ENCODE data around the gene WDR81.
"Not testable (repeated sequence)": the region's sequence is repeated elsewhere in the genome, so short reads cannot be mapped to it uniquely, and the experiment has no call there.

- TF ChIP-seq, protein P1, sequence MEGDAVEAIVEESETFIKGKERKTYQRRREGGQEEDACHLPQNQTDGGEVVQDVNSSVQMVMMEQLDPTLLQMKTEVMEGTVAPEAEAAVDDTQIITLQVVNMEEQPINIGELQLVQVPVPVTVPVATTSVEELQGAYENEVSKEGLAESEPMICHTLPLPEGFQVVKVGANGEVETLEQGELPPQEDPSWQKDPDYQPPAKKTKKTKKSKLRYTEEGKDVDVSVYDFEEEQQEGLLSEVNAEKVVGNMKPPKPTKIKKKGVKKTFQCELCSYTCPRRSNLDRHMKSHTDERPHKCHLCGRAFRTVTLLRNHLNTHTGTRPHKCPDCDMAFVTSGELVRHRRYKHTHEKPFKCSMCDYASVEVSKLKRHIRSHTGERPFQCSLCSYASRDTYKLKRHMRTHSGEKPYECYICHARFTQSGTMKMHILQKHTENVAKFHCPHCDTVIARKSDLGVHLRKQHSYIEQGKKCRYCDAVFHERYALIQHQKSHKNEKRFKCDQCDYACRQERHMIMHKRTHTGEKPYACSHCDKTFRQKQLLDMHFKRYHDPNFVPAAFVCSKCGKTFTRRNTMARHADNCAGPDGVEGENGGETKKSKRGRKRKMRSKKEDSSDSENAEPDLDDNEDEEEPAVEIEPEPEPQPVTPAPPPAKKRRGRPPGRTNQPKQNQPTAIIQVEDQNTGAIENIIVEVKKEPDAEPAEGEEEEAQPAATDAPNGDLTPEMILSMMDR (IDR thresholded peaks at IDR 0.05): not testable (repeated sequence)
- not testable (repeated sequence) for TF ChIP-seq EZH2 (IDR thresholded peaks at IDR 0.05; ENCODE audit: borderline replicate concordance, insufficient read depth, low read depth, low read length, poor library complexity, severe bottlenecking)
Observed at GRCh38 chr17:1741899-1742298, 17.4 kb downstream of the WDR81 start.
